Spleen (tissue), 3 donors: ENCODE results near the gene NPHS1.

ENCODE experiments used
- POLR2A ChIP-seq, 3 donors: fragments of 450-650 bp; IDR thresholded peaks; one replicate each; pipeline ENCODE4 v1.5.1; 2017; ENCODE audit warnings: antibody characterized with exemption in 3 of 3, mild to moderate bottlenecking in 1 of 3
- POLR2AphosphoS5 ChIP-seq, 3 donors: sonication (generic); formaldehyde crosslinking; IDR thresholded peaks; one replicate each; pipeline ENCODE4 v1.5.1; 2017; ENCODE audit warnings: antibody characterized with exemption in 3 of 3

- TF ChIP-seq POLR2AphosphoS5 (IDR thresholded peaks at IDR 0.05) (no peak), POLR2A (IDR thresholded peaks at IDR 0.05) (no peak)
These were observed 42.0 kb upstream of the NPHS1 start for GRCh38 chr19:35894342-35894741.
